K562 (cell line): ENCODE results near the gene JUND. TPM values are rescaled to one million over a fixed set of nuclear protein-coding genes. Genes with fewer than 3 reads are reported as not detected.
A peak's percentile ranks its signal among the peaks of the same experiment; 100 is the strongest.

Source experiments
- ATAC-seq: fragments of 200-7000 bp; cut with Tn5 transposase; 3 replicates; pipeline ENCODE4 v1.9.1; 2020; ENCODE audit warnings: moderate library complexity
- BruUV-seq: library from RNA; stranded (reverse); fragments of 400-500 nt; replicated peaks from 2 replicates; lab custom pipeline; 2021; lab: Mats Ljungman, UMichigan
- CTCF ChIA-PET: fragments of 300-600 bp; formaldehyde crosslinking; extraction: SDS; loops from one replicate; lab custom pipeline; 2021; ENCODE audit warnings: low intra/inter-chr PET ratio; lab: Yijun Ruan, JAX
- POLR2A ChIA-PET: fragments of 300-600, 350-650 bp; sonication (Branson Sonifier 250); formaldehyde crosslinking; extraction: SDS; loops from one replicate; lab custom pipeline; 2021; ENCODE audit warnings: antibody characterized with exemption, inconsistent platforms; lab: Yijun Ruan, JAX
- DNase-seq, 4 experiments: peaks; one replicate each; pipeline versions ENCODE4 v3.0.0 to v3.0.0-alpha.2; 2011 to 2018; ENCODE audit warnings: low spot score in 3 of 4, mixed read lengths in 3 of 4; ENCODE audit errors: extremely low read depth in 1 of 4
- FAIRE-seq: peaks from 2 replicates; lab custom pipeline; 2011; peaks lifted over from hg19 to GRCh38; lab: Jason Lieb, UNC
- H2AFZ ChIP-seq: 2 replicates; pipeline ENCODE4 v1.6.0; 2011; ENCODE audit warnings: low read depth, low read length, control low read depth, inconsistent platforms
- H3K27ac ChIP-seq: fragments of 200-600 bp; 3 replicates; pipeline ENCODE4 v1.8.0; 2011; ENCODE audit warnings: low read depth, mild to moderate bottlenecking, control low read depth, inconsistent platforms, low read length, moderate library complexity, mixed read lengths; ENCODE audit errors: extremely low read depth
- H3K27me3 ChIP-seq, 2 experiments: fragments of 300-600 bp in 1 of 2; 2 replicates in 1 of 2; 3 replicates in 1 of 2; pipeline versions ENCODE4 v1.6.0 to v1.8.0; 2011; ENCODE audit warnings: inconsistent platforms in 2 of 2, low read length in 2 of 2, mild to moderate bottlenecking in 1 of 2, mixed read lengths in 1 of 2, moderate library complexity in 1 of 2; ENCODE audit not compliant: control insufficient read depth in 2 of 2, insufficient read depth in 2 of 2
- H3K36me3 ChIP-seq: fragments of 300-600 bp; 3 replicates; pipeline ENCODE4 v1.8.0; 2011; ENCODE audit warnings: mild to moderate bottlenecking, low read length, inconsistent platforms; ENCODE audit not compliant: control insufficient read depth, insufficient read depth
- H3K4me1 ChIP-seq, 2 experiments: fragments of 200-600 bp in 1 of 2; replicated peaks in 1 of 2; 2 replicates in 1 of 2; 3 replicates in 1 of 2; pipeline versions ENCODE4 v1.5.1 to v1.8.0; 2011; ENCODE audit warnings: inconsistent platforms in 2 of 2, low read length in 2 of 2, mild to moderate bottlenecking in 1 of 2, mixed read lengths in 1 of 2, moderate library complexity in 1 of 2; ENCODE audit not compliant: control insufficient read depth in 2 of 2, insufficient read depth in 2 of 2
- H3K4me2 ChIP-seq: 2 replicates; pipeline ENCODE4 v1.6.1; 2011; ENCODE audit warnings: low read length, control low read depth, inconsistent platforms, mixed read lengths; ENCODE audit not compliant: insufficient read depth
- H3K4me3 ChIP-seq: fragments of 200-600 bp; sonication (generic), shearing (Covaris generic); 2 replicates; pipeline ENCODE4 v1.5.1; 2016; ENCODE audit warnings: control low read depth, inconsistent platforms
- H3K79me2 ChIP-seq: fragments of 200-600 bp; 3 replicates; pipeline ENCODE4 v1.8.0; 2011; ENCODE audit warnings: low read length, inconsistent platforms; ENCODE audit not compliant: control insufficient read depth, insufficient read depth
- H3K9ac ChIP-seq, 2 experiments: 2 replicates each; pipeline versions ENCODE4 v1.6.0 to v1.6.1; 2011; ENCODE audit warnings: low read depth in 2 of 2, low read length in 2 of 2, control low read depth in 1 of 2, inconsistent platforms in 1 of 2, mild to moderate bottlenecking in 1 of 2, mixed read lengths in 1 of 2; ENCODE audit not compliant: insufficient read depth in 1 of 2
- H3K9me1 ChIP-seq: one replicate; pipeline ENCODE4 v1.6.0; 2011; ENCODE audit warnings: inconsistent platforms, mild to moderate bottlenecking, low read length, moderate library complexity; ENCODE audit not compliant: control insufficient read depth, insufficient read depth
- H3K9me3 ChIP-seq: replicated peaks from 2 replicates; pipeline ENCODE4 v1.5.1; 2011; ENCODE audit warnings: low read depth, low read length, inconsistent platforms; ENCODE audit not compliant: control insufficient read depth, insufficient read depth
- H4K20me1 ChIP-seq: replicated peaks from 2 replicates; pipeline ENCODE4 v1.6.1; 2011; ENCODE audit warnings: low read length, inconsistent platforms, mixed read lengths; ENCODE audit not compliant: control insufficient read depth, insufficient read depth
- FOXJ3 ChIP-seq: sonication (generic); formaldehyde crosslinking; IDR thresholded peaks from 2 replicates; pipeline ENCODE4 v1.4.0; 2020; ENCODE audit warnings: mild to moderate bottlenecking, missing genetic modification reagents
- FOXM1 ChIP-seq, 2 experiments: fragments of 450-650 bp in 1 of 2; sonication (generic) in 1 of 2; formaldehyde crosslinking in 1 of 2; IDR thresholded peaks; 2 replicates each; pipeline versions ENCODE4 v1.6.1 to v1.9.0; 2017 to 2022; ENCODE audit warnings: low read depth in 2 of 2, mild to moderate bottlenecking in 2 of 2, missing genetic modification reagents in 1 of 2, moderate library complexity in 1 of 2
- MAX ChIP-seq: sonication (generic); formaldehyde crosslinking; IDR thresholded peaks from 2 replicates; pipeline ENCODE4 v1.9.0; 2022; ENCODE audit warnings: mild to moderate bottlenecking, missing genetic modification reagents
- PBX2 ChIP-seq, 2 experiments: IDR thresholded peaks in 1 of 2; conservative IDR thresholded peaks in 1 of 2; 2 replicates each; pipeline ENCODE4 v1.6.1; 2016; ENCODE audit warnings: low read depth in 2 of 2, mild to moderate bottlenecking in 1 of 2, missing compliant biosample characterization in 1 of 2, missing genetic modification characterization in 1 of 2, moderate library complexity in 1 of 2
- RBM25 ChIP-seq: fragments of 200-400 bp; formaldehyde crosslinking; IDR thresholded peaks from 2 replicates; pipeline ENCODE4 v1.6.1; 2018; ENCODE audit warnings: low read length, low read depth, moderate library complexity; ENCODE audit not compliant: severe bottlenecking
- STAT5A ChIP-seq: IDR thresholded peaks from 2 replicates; pipeline ENCODE4 v1.6.1; 2012; ENCODE audit warnings: low read length, inconsistent platforms, borderline replicate concordance
- UBTF ChIP-seq, 2 experiments: IDR thresholded peaks; 2 replicates each; pipeline ENCODE4 v1.6.1; 2012; ENCODE audit warnings: improper control_type of control experiment in 2 of 2, low read depth in 2 of 2, low read length in 2 of 2, borderline replicate concordance in 1 of 2
- ZBED1 ChIP-seq: IDR thresholded peaks from 2 replicates; pipeline ENCODE4 v1.6.1; 2014
- ZNF121 ChIP-seq: sonication (generic); formaldehyde crosslinking; conservative IDR thresholded peaks from 2 replicates; pipeline ENCODE4 v1.8.0; 2022; ENCODE audit warnings: missing genetic modification reagents
- ZNF224 ChIP-seq: sonication (generic); formaldehyde crosslinking; IDR thresholded peaks from 2 replicates; pipeline ENCODE4 v1.8.0; 2022; ENCODE audit warnings: mild to moderate bottlenecking, missing genetic modification reagents
- WGBS: fragments of 100-300 bp; shearing (Covaris generic); methylation state at CpG from one replicate; pipeline ENCODE4 v1.1.6; 2016; ENCODE audit warnings: low coverage, mixed read lengths; ENCODE audit not compliant: insufficient coverage; ENCODE audit errors: missing lambda C conversion rate; 5-methylcytosine and 5-hydroxymethylcytosine counted together
- in situ Hi-C: fragments of 300-500 bp; cut with MboI; formaldehyde crosslinking; loops from 4 replicates; pipeline ENCODE4 v1.15.0; 2018; ENCODE audit warnings: inconsistent platforms, mixed read lengths
- intact Hi-C: fragments of 100-400 bp; cut with micrococcal nuclease; formaldehyde crosslinking; loops from 2 replicates; pipeline ENCODE4 v1.14.2; 2022
- polyA plus RNA-seq, 8 experiments: library from polyadenylated mRNA; depleted of rRNA in 4 of 8; stranded (reverse) in 5 of 8; unstranded in 3 of 8; fragments of >200 nt; fragmentation: Nextera tagmentation in 2 of 8; fragmentation: Illumina TruSeq in 1 of 8; extraction: Ambion mirVana in 2 of 8; extraction: Trizol in 1 of 8; gene quantifications; 2 replicates each; pipeline versions ENCODE4 v1.2.1 to v1.2.3, GENCODE V29; 2011 to 2014; ENCODE audit warnings: inconsistent platforms in 1 of 8, missing spikeins in 1 of 8
- total RNA-seq, 7 experiments: library from RNA; depleted of rRNA in 6 of 7; stranded (reverse); fragments of >200 nt in 6 of 7; fragmentation: Illumina TruSeq in 2 of 7; extraction: Trizol in 2 of 7; gene quantifications; 2 replicates each; pipeline versions ENCODE4 v1.2.1 to v1.2.3, GENCODE V29; 2011 to 2021; ENCODE audit warnings: low replicate concordance in 1 of 7

JUND gene
- total and polyA plus RNA-seq, 9 of the 15 experiments (the other 6 are each of a cell fraction or from before 2014, with no cell fraction given), result 6.4 to 286 (median 42.3) TPM

GRCh38 chr19:18299654-18300053 lies 18.2 kb upstream of the JUND start:
- no peaks in the 10 kb centered on the region for H3K79me2 ChIP-seq
- no peaks in the 10 kb centered on the region for H4K20me1 ChIP-seq
- no peaks in the 10 kb centered on the region for H3K9me3 ChIP-seq
- ATAC-seq, result no peak
- POLR2A ChIA-PET, result interaction anchor here (0.6 to 2.5 kb wide), 4 partner anchors 19 to 120 kb away, joined by 3 to 15 read pairs (median 6); partner anchors contain the start of genes JUND, LSM4 and SSBP4
- CTCF ChIA-PET, result no interaction called here
- DNase-seq, result no peak
- H3K9me1 ChIP-seq, result no peaks in the 10 kb centered on the region
- WGBS, result 90% methylated on average over 9 of the region's 9 CpGs
- H3K27me3 ChIP-seq, result no peaks in the 10 kb centered on the region
- BruUV-seq, result no TSS peak
- no peak overlapping the region for H3K27ac ChIP-seq
- intact Hi-C loops (no loop called here), in situ Hi-C loops (no loop called here)
- H3K4me1 ChIP-seq, result peaks cover 25 to 39% of the 10 kb centered on the region in 2 experiments
- H2AFZ ChIP-seq, result no peak overlapping the region
- H3K4me3 ChIP-seq, result no peak overlapping the region
- no peak for FAIRE-seq
- H3K36me3 ChIP-seq, result no peaks in the 10 kb centered on the region
- TF ChIP-seq ZBED1 (no peak), STAT5A (no peak), ZNF224 (no peak), ZNF121 (peak; percentile 86)
- no peak overlapping the region for H3K4me2 ChIP-seq
- peak overlapping the region in 1 of 2 experiments; percentile 73; a peak in 1 of 4 replicates for H3K9ac ChIP-seq

GRCh38 chr19:18298601-18299000 lies 17.2 kb upstream of the JUND start:
- FAIRE-seq (no peak), DNase-seq (no peak), ATAC-seq (no peak)
- no peak overlapping the region for H3K4me3 ChIP-seq
- no peak overlapping the region for H3K27ac ChIP-seq
- no peaks in the 10 kb centered on the region for H3K9me1 ChIP-seq
- 65% methylated on average over 6 of the region's 6 CpGs for WGBS
- no peaks in the 10 kb centered on the region for H4K20me1 ChIP-seq
- in situ Hi-C loops (no loop called here), intact Hi-C loops (no loop called here)
- H3K4me2 ChIP-seq, result no peak overlapping the region
- H3K9ac ChIP-seq, result no peak overlapping the region
- H3K27me3 ChIP-seq, result no peaks in the 10 kb centered on the region
- peaks cover 3% of the 10 kb centered on the region; the same call in 2 of the 3 replicates for H3K79me2 ChIP-seq
- H3K36me3 ChIP-seq, result no peaks in the 10 kb centered on the region
- no peaks in the 10 kb centered on the region for H3K9me3 ChIP-seq
- no peak overlapping the region for H2AFZ ChIP-seq
- no TSS peak for BruUV-seq
- CTCF ChIA-PET, result no interaction called here
- peaks cover 26 to 39% of the 10 kb centered on the region in 2 experiments for H3K4me1 ChIP-seq
- POLR2A ChIA-PET, result interaction anchor here (1.7 kb wide), 1 partner anchor 18 kb away, joined by 10 read pairs; the partner anchor contains the start of gene JUND
- no peak for TF ChIP-seq FOXM1 (IDR thresholded peaks at IDR 0.05; ENCODE audit: low read depth)
- no peak for TF ChIP-seq FOXM1 (CRISPR knock-in tag; IDR thresholded peaks at IDR 0.05; ENCODE audit: low read depth)
- TF ChIP-seq UBTF (IDR thresholded peaks at IDR 0.05; ENCODE audit: borderline replicate concordance in 1 of 2, low read depth in 2 of 2, low read length in 2 of 2), result no peak
- TF ChIP-seq FOXJ3, result no peak
- TF ChIP-seq PBX2 (CRISPR knock-in tag; IDR thresholded peaks at IDR 0.05; ENCODE audit: low read depth), result no peak
- TF ChIP-seq PBX2 (tag; conservative IDR thresholded peaks at IDR 0.05; ENCODE audit: low read depth), result no peak
- no peak for TF ChIP-seq MAX (CRISPR knock-in tag)
- no peak for TF ChIP-seq RBM25
